Endometrial microvascular endothelial cells (primary cell): ENCODE results near the gene DENND4A. TPM values are rescaled to one million over a fixed set of nuclear protein-coding genes. Genes with fewer than 3 reads are reported as not detected.

Experiments
- in situ Hi-C: cut with HindIII; loops from 2 replicates; pipeline ENCODE4 v1.10.0; 2017; ENCODE audit warnings: low sequenced_read_pairs, low pct_unique_long_range_greater_than_20kb; ENCODE audit errors: inconsistent ontology term
- total RNA-seq: library from RNA; depleted of rRNA; stranded (reverse); fragments of >200 nt; gene quantifications from one replicate; pipeline ENCODE4 v1.2.3, GENCODE V29; 2015; ENCODE audit errors: inconsistent ontology term

Gene DENND4A
- total RNA-seq, 1 donor from 2014 or later = 21.2 TPM

DNA sequence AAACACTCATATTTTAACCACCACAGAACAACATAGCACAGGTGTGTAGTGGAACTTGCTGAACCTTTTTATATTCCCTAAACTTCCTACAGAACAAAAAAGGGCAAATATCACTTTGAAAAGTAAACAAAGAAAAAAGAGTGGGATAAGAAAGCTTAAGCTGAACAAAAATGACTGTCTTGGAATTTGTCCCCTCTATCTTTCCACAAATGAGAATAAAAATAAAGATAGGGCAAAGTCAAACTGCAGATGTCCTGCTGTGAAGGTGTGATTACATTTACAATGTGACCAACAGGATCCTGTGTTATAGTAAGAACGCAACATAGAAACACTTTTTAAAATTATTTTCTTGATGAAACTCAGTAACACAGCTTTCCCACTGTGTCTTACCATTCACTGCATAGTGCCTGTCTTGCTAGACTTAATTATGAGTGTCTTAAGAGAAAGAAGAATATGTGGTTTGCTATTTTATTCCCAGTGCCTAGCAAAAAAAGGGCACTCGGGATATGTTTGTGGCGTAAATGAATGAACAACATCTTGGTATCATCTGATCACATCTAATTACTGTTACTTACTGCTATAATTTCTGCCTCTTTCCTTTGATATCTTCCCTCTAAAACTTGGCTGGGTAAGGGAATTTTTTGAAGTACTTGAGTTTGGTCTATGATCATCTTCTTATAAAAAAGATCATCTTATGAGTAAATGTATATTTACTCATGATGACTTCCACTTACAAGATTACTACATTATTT lies 67.5 kb downstream of the DENND4A start:
- in situ Hi-C loops = no loop called here

DNA sequence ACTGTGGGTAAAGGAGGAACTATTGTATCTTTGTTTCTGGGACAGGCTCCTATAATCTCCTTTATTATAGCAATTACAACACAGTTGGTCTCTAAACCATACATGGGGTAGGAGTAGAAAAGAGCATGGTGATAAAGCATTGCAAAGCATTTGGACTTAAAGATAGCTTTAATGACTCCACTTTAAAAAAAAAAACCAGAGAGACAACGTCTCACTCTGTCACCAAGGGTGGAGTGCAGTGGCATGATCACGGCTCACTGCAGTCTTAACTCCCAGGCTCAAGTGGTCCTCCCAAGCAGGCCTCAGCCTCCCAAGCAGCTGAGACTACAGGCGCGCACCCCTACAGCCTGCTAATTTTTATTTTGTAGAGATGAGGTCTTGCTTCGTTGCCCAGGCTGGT lies 68.2 kb downstream of the DENND4A start:
- in situ Hi-C loops = no loop called here

DNA sequence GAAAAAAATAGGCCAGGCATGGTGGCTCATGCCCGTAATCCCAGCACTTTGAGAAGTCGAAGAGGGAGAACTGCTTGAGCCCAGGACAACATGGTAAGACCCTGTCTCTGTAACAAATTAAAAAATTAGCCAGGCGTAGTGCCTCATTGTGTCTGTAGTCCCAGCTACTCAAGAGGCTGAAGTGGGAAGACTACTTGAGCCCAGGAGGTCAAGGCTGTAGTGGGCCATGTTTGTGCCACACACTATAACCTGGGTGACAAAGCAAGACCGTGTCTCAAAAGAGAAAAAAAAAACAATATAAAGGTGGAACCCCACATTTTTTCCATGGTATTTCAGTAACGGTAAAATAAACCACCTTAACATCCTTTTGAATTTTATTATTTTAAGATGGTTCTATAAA lies 69.9 kb downstream of the DENND4A start:
- in situ Hi-C loops = no loop called here

DNA sequence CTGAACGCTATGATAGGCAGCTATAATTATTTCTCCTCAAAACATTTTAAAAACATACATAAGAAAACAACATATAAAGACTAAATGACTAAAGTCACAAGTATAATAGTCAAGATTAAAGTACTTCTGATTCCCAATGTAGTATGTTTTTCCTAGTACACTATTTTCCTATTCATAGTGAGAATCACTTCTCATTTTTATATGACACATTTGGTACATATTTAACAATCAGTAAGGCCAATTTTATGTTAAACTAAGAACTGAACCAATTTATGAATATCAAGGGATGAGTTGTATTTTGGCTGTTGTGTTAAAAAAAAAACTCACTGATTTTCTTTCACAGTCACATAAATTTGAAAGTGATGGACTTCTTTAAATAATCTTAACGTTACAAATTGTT lies 79.7 kb downstream of the DENND4A start:
- in situ Hi-C loops = no loop called here

DNA sequence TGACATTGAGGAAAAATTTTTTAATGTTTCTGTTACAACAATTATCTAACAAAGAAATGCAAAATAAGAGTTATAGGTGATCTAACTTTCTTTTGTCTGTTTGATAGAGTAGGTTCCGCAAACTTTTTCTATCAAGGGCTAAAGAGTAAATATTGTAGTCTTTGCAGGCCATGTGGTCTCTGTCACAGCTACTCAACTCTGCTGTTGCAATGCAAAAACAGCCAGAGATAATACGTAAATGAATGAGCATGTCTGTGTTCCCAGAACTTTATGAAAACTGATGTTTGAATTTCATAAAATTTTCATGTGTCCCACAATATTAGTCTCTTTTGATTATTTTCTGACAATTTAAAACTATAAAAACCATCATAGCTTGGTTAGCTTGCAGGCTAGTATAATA lies 97.0 kb downstream of the DENND4A start:
- in situ Hi-C loops = no loop called here

DNA sequence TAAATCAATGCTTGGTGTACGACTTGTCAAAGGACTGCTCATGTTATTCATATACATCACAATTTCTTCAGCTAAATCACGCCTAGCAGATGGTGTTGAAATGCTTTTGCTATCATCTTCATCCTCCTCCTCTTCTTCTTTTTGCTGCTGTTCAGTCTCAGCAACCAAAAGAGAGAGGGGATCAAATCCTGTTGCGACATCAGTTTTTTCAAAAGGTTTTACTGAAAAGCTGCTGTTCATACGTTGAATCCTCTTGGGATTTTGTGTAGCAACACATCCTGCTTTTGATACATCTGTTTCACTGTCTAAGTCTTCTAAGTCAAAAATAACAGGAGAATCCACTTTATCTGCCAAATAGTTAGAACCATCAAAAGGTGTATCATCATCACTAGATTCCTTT lies 101.3 kb downstream of the DENND4A start:
- in situ Hi-C loops = no loop called here

DNA sequence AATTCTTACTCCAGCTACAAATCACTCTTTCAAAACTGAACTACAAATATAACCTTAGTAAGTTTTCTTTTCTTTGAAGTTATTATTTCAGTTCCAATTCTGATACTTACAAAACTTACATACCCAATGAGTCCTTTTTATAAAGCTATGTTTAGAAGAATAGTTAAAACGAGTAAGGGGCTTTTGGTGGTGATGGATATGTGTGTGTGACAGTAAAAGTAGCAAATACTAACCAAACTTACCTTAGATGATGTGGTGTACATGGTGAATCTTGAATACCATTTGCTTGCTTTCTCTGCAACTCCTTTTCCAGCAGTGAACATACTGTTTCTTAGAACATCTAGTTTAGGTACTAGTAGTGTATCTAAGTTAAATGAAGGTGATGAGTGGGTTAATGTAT lies 101.9 kb downstream of the DENND4A start:
- in situ Hi-C loops = no loop called here

DNA sequence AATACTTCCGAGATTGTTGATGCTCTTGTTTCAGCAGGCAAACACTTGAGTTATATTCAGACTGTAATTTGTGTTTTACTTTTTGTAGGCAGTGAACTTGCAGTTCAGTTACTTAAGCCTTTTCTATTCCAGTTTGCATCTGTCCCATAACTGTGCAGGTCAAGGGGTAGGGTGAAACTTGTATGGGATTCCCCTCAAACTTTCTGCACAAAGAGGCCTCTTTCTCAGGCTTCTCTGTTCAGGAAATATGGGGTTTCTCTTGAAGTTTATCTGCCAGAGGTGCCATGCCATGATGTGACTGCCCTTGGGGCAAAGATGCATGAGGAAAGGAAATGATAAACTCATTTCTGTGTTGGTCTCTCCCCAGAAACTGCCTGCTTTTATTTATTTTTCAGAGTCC lies 103.6 kb downstream of the DENND4A start:
- in situ Hi-C loops = no loop called here

DNA sequence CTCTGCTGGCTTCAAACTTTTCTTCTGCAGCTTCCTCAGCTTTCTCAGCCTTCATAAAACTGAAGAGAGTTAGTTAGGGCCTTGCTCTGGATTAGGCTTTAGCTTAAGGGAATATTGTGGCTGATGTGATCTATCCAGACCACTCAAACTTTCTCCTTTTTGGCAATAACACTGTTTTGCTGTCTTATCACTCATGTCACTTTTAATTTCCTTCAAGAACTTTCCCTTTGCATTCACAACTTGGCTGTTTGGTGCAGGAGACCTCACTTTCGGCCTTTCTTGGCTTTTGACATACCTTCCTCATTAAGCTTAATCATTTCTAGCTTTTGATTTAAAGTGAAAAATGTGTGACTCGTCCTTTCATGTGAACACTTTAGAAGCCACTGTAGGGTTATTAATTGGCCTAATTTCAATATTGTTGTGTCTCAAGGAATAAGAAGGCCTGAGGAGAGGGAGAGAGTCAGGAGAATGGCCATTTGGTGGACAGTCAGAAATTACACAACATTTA lies 109.6 kb downstream of the DENND4A start:
- in situ Hi-C loops = no loop called here

DNA sequence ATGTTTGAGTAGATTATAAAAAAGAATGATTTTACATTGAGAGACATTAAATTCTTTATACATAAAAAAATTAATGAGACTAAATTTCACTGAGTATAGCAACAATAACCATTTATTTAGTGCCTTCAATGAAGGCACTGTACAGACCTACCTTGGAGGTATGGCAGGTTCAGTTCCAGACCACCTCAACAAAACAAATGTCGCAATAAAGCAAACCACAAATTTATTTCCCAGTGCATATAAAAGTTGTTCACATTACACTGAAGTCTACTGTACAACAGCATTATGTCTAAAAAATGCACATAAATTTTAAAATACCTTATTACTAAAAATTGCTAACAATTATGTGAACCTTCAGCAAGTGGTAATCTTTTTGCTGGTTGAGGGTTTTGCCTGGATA lies 111.5 kb downstream of the DENND4A start:
- in situ Hi-C loops = no loop called here

DNA sequence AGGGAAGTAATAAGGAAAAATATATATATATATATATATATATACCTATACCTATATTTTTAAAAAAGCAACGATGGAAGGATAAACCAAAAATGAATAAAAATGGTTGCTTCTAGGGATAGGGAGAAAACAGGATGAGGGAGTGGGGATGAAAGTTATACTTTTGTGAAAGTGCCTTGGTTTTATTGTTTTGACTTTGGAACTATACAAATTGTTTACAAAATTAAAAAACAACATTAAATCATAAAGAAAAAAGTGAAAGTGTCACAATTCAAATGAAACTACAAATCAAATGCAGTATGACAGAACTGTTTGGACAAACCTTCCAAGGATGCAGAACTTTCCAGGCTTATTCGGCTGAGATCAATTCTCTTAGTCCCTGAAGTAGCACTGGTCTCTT lies 116.0 kb downstream of the DENND4A start:
- in situ Hi-C loops = no loop called here

DNA sequence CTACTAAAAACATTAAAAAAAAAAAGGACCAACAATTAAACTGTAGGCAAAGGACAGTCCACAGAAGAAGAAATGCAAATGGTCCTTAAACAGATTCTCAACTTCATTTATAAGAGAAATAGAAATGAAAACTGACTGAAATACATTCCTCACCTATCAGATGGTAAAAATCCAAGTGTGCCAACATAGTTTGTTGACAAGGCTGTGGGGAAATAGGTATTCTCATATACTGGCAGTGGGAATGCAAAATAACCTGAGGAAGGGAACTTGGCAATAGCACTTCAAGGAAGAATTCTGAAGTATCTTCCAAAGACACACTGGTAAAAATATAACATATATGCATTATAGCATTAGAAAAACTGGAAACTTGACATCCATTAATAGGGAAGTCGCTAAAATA lies 116.5 kb downstream of the DENND4A start:
- in situ Hi-C loops = no loop called here

DNA sequence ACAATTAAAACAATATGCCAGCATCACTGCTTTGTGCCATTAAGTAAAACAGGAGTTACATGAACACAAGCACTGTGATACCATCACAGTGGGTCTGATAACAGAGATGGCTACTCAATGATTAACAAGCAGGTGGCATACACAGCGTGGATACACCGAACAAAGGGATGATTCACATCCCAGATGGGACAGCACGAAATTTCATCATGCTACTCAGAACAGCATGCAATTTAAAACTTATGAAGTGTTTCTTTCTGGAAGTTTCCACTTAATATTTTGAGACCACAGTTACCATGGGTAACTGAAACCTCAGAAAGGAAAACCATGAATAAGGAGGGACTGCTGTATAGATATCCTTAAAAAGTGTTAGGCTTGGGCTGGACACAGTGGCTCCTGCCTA lies 125.8 kb downstream of the DENND4A start:
- in situ Hi-C loops = no loop called here

DNA sequence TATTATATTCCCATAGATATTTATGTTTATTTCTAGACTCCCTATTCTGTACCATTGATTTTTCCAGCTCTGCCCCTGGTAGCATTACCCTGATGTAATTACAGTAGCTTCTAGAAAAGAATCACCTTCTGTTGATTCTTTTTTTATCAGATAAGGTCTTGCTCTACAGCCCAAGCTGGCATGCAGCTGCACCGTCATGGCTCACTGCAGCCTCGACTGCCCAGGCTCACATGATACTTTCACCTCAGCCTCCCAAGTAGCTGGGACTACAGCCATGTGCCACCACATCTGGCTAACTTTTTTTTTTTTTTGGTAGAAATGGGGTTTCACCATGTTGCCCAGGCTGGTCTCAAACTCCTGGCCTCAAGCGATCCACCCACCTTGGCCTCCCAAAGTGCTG lies 128.6 kb downstream of the DENND4A start:
- in situ Hi-C loops = no loop called here

DNA sequence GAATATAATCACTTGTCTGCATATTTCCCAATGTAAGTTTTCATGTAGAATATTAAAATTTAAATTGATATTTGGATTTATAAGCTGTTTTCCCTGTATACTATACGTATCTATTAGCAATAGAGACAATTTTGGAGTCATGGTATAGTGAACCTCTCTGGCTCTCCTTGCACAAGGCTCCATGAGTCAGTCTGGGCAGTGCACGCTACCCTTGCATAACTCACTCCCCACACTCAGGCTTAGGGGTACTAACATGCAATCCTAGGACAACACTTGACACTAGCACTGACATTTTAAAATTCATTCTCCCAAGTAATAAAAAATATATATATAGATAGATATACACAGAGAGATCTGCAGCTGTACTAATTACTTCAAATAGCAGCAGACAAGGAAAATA lies 131.2 kb downstream of the DENND4A start:
- in situ Hi-C loops = no loop called here

DNA sequence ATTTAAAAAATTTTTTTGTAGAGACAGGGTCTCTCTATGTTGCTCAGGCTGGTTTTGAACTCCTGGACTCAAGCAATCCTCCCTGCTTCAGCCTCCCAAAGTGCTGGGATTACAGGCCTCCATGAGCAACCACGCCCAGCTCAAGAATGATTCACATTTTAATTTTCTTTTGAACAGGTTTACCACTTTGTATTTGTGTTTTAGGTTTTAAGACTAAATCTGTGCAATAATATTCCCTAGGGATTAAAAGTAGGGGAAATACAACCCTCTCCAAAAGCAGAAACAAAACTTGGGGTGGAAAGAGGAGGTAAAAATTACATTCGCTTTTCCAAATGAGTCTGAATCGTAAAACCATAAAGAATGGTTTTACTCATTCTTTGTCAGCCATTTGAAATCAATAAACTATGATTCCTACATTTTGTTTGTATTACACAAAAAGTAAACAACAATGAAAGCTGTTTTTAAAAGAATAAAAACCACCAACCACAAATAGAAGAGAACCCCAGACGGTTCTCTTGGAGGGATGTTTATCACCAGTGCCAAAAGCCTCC lies 132.5 kb downstream of the DENND4A start:
- in situ Hi-C loops = no loop called here

DNA sequence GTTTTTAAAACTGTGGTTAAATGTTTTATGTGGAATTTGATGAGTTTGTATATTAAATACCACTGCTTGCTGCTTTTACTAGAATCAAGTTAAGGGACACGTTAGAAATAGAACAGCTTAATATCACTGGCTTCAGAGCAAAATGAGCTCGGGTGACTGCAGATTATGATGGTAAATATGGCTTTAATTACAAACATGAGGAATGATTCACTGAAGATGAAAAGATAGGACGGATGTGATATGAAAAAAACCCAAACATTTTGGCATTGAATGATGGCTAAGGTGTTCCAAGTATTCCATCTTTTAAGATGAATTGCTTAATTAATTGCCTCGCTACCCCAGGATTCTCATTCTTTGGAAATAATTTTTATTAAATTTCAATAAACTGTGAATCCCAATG lies 136.6 kb downstream of the DENND4A start:
- in situ Hi-C loops = no loop called here

DNA sequence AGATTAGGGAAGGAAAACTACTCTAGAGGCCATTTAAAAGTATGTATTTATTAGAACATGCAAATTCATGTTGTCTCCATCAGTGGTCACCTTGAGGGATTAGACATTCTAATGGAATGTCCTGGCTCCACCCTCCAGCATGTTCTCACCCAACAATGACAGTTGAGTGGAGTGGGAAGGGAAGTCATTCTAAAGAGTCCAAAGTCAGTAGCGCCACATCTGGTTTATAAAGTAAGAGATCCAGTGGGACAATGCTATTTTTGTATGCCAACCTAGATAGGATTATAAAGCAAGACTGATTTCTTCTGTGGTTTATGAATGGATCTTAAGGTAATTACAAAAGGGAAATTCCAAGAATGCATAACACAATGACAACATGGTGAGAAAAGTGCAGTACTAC lies 137.1 kb downstream of the DENND4A start:
- in situ Hi-C loops = no loop called here

DNA sequence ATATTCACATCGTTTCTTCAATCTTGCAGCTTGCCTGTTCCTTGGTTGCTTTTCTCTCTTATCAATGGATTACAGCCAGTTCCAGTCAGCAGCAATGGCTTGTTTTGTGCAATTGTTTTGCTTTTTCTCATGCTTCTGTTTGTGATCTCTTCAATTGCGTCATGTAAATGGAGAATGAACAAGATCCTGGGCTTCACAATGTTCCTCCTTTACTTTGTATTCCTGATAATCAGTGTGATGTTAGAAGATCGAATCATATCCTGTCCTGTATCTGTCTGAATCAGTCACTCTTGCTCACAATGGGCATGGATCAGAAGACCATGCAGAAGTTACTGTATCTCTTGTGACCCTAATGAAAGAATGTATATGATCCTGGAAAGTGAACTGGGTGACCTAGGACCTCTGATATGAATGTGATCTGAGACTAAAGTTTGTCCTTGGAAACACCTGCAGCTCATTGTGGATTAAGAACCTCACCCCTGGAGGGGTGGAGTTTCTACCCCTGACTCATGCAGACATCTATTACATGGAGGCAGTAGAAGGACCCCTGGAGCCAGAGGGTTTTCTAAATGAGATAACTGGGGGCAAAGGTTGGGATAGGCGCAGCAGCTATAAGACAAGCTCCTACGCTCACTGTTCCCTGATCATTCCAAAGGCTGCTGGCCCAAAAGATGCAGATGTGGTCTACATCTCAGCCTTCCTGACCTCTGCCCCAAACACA lies 138.1 kb downstream of the DENND4A start:
- in situ Hi-C loops = no loop called here

DNA sequence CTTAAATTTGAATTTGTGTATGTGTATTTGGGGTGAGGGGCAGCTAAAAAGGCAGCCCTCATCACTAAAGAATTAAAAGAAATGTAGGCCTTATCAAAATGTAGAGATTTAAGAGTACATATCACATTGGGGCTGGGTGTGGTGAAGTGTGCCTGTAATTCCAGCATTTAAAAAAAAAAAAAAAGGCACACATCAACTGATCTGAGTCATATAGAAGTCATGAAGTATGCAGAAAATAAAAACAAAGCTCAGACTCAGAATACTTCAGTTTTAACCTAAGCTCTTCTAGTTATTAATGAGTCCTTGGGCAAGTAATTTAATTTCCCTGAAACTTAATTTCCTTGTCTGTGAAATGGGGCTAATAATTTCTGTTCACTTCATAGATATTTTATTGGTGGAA lies 138.8 kb downstream of the DENND4A start:
- in situ Hi-C loops = no loop called here
